Measurements from ENCODE around the gene SAMD11. TPM values are rescaled to one million over a fixed set of nuclear protein-coding genes. Genes with fewer than 3 reads are reported as not detected.

The SAMD11 gene
- total RNA-seq, 1 donor from 2014 or later, result 6.0 TPM

DNA sequence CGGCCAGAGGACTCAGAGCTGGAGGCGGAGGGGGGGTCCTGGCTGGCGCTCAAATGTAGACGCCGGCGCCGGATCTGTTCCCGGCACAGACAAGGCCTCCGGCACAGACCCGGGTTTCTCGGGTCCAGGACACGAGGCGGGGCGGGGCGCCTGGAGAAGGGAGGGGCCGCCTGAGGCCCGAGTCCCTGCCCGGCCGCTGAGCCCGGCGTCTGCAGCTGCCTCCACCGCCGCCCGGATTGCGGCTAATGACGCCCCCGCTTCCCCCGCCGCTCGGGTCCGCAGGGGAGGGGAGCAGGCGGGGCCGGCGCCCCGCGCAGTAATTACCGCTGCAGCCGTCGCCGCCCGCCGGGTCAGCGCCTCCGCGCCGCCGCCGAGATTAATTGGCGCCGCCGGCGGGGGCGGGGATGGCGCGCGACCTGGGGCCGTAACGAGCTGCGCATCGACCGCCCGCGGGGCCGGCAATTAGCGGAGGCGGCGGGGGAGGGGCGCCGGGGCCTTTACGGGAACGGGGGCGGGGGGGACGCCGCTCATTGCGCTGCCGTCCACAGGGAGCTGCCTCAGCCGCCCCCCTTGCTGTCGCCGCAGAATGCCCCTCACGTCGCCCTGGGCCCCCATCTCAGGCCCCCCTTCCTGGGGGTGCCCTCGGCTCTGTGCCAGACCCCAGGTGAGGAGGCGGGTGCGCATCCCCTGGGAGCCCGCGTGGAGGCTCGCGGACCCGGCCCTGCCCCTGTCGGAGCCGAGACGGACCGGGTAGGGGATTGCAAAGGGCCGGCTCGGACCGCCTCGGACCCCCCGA, 18.1 kb downstream of the SAMD11 start:
- ATAC-seq (peak; percentile 38), DNase-seq (peak; percentile 77)
- intact Hi-C loops (cut with DNase I), result no loop called here
- Histone ChIP-seq H3K4me1 (peaks cover 22% of the 10 kb centered on the region), H3K4me3 (peak overlapping the region; percentile 34), H3K27ac (peak overlapping the region; percentile 36), H3K36me3 (peaks cover 19% of the 10 kb centered on the region), H3K9me3 (no peaks in the 10 kb centered on the region), H3K27me3 (peaks cover 58% of the 10 kb centered on the region)
- TF ChIP-seq CTCF (IDR thresholded peaks at IDR 0.05), result no peak

GRCh38 chr1:942411-942821, 18.7 kb downstream of the SAMD11 start:
- H3K27ac ChIP-seq, result peak overlapping the region; percentile 55
- ATAC-seq (no peak), DNase-seq (no peak)
- peaks cover 25% of the 10 kb centered on the region for H3K36me3 ChIP-seq
- peaks cover 52% of the 10 kb centered on the region for H3K27me3 ChIP-seq
- no peak for TF ChIP-seq CTCF (IDR thresholded peaks at IDR 0.05)
- H3K4me3 ChIP-seq, result peak overlapping the region; percentile 34
- peaks cover 22% of the 10 kb centered on the region for H3K4me1 ChIP-seq
- H3K9me3 ChIP-seq, result no peaks in the 10 kb centered on the region
- intact Hi-C loops (cut with DNase I), result no loop called here

DNA sequence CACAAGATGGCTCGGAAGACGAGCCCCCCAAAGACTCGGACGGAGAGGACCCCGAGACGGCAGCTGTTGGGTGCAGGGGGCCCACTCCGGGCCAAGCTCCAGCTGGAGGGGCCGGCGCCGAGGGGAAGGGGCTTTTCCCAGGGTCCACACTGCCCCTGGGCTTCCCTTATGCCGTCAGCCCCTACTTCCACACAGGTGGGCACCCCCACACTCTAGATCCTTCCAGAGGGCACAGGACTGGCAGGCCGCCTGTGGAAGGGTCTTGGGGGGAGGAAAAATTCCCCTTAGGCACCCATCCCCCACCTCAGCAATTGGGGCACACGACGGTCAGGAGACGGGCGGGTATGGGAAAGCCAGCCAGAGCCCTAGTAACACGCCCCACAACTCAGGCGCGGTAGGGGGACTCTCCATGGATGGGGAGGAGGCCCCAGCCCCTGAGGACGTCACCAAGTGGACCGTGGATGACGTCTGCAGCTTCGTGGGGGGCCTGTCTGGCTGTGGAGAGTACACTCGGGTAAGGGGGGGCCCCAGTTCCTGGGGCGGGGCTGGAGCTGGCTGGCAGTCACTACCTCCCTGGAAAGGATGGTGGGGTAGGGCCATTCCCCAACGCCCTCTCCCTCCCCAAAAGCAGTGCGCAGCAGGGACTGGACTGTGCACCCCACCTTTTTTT, 19.3 kb downstream of the SAMD11 start:
- H3K4me1 ChIP-seq, result peaks cover 22% of the 10 kb centered on the region
- H3K36me3 ChIP-seq, result peaks cover 29% of the 10 kb centered on the region
- peak overlapping the region; percentile 55 for H3K27ac ChIP-seq
- intact Hi-C loops (cut with DNase I), result no loop called here
- ATAC-seq, result no peak
- H3K27me3 ChIP-seq, result peaks cover 46% of the 10 kb centered on the region
- no peak overlapping the region for H3K4me3 ChIP-seq
- DNase-seq, result no peak
- no peaks in the 10 kb centered on the region for H3K9me3 ChIP-seq
- TF ChIP-seq CTCF (IDR thresholded peaks at IDR 0.05), result no peak

GRCh38 chr1:943545-944340, 20.0 kb downstream of the SAMD11 start:
- peaks cover 43% of the 10 kb centered on the region for H3K27me3 ChIP-seq

More at GRCh38 chr1:943545-944340, 20.0 kb downstream of the SAMD11 start:
- ATAC-seq (no peak), DNase-seq (no peak)
- H3K36me3 ChIP-seq, result peaks cover 32% of the 10 kb centered on the region
- H3K4me3 ChIP-seq, result no peak overlapping the region
- no peak for TF ChIP-seq CTCF (IDR thresholded peaks at IDR 0.05)
- H3K9me3 ChIP-seq, result no peaks in the 10 kb centered on the region
- intact Hi-C loops (cut with DNase I), result no loop called here
- H3K27ac ChIP-seq, result peak overlapping the region; percentile 70
- peaks cover 22% of the 10 kb centered on the region for H3K4me1 ChIP-seq
